Body of pancreas (tissue), 4 donors: ENCODE data around the gene CD44. TPM values are rescaled to one million over a fixed set of nuclear protein-coding genes. Genes with fewer than 3 reads are reported as not detected.

Source experiments
- ATAC-seq: fragments of 150-250 bp; one replicate; pipeline ENCODE4 v1.9.1; 2016
- DNase-seq, 4 donors: peaks; one replicate each; pipeline ENCODE4 v3.0.0-alpha.2; 2019
- H3K27ac ChIP-seq, 4 donors: fragments of 200-600 bp; sonication (generic); 1 replicate in 3 of 4; 2 replicates in 1 of 4; pipeline versions ENCODE4 v1.5.1 to v1.6.1; 2016 to 2019; ENCODE audit warnings: mild to moderate bottlenecking in 1 of 4, mixed read lengths in 1 of 4, moderate library complexity in 1 of 4
- H3K27me3 ChIP-seq, 2 donors: fragments of 200-600 bp; sonication (generic); one replicate each; pipeline ENCODE4 v1.6.0; 2016; ENCODE audit warnings: mild to moderate bottlenecking in 1 of 2
- H3K36me3 ChIP-seq, 2 donors: fragments of 200-600 bp; sonication (generic); replicated peaks in 1 of 2; 2 replicates each; pipeline ENCODE4 v1.5.1; 2016; ENCODE audit warnings: low read depth in 2 of 2; ENCODE audit not compliant: insufficient read depth in 1 of 2
- H3K4me1 ChIP-seq: fragments of 200-600 bp; sonication (generic); one replicate; pipeline ENCODE4 v1.6.0; 2016
- H3K4me3 ChIP-seq, 2 donors: fragments of 200-600 bp; sonication (generic); 1 replicate in 1 of 2; 2 replicates in 1 of 2; pipeline ENCODE4 v1.5.1; 2016 to 2019
- H3K9me3 ChIP-seq, 3 donors: fragments of 200-600 bp; sonication (generic); 1 replicate in 2 of 3; 2 replicates in 1 of 3; pipeline ENCODE4 v1.5.1; 2016
- POLR2A ChIP-seq, 3 donors: fragments of 450-650 bp; IDR thresholded peaks; one replicate each; pipeline ENCODE4 v1.6.1; 2016; ENCODE audit warnings: antibody characterized with exemption in 3 of 3, mild to moderate bottlenecking in 2 of 3
- WGBS, 2 donors: methylation state at CpG; one replicate each; pipeline ENCODE4 v1.1.5; 2017; 5-methylcytosine and 5-hydroxymethylcytosine counted together
- intact Hi-C: fragments of 100-400 bp; cut with DNase I; formaldehyde crosslinking; loops from one replicate; pipeline ENCODE4 v1.15.1; 2023
- total RNA-seq, 2 donors: library from RNA; depleted of rRNA; stranded (reverse); fragments of >200 nt; gene quantifications; one replicate each; pipeline ENCODE4 v1.1.0, GENCODE V29; 2016
- TF ChIP-seq, protein P1 (sequence below), 7 experiments: fragments of 450-650 bp in 4 of 7; fragments of 200-600 bp in 3 of 7; sonication (generic) in 3 of 7; IDR thresholded peaks; one replicate each; pipeline ENCODE4 v1.5.1; 2016 to 2019; ENCODE audit warnings: antibody characterized with exemption in 7 of 7

The CD44 gene
- total RNA-seq, 2 donors from 2014 or later: 266 to 433 TPM

DNA sequence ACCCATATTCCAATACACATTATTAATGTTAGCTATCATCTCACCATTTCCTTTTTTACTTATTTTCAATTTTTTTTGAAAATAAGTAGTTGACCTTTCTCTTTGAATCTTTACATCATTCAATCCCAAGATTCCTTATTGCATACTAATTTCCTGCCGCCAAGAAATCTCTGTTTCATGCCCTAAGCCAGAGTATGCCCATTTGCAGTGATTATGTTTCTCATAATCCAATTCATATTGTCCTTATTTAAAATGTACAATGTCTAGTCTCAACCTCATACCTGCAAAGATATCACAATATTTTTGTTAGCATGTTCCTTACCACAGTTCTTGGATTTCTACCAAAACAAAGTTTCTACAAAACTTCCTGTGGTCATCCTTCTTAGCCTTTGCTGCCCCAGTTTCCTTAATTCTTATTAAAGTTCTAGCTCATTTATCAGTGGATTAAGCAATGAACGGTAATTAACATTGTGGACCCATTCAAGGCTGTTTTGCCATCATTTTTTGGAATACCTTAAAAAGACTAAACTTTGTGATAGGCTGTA, 75.3 kb downstream of the CD44 start:
- no peak for DNase-seq
- Histone ChIP-seq H3K4me1 (peaks cover 22% of the 10 kb centered on the region), H3K9me3 (no peaks in the 10 kb centered on the region), H3K27me3 (no peaks in the 10 kb centered on the region), H3K27ac (no peak overlapping the region), H3K4me3 (no peak overlapping the region), H3K36me3 (peaks cover 0 to 15% of the 10 kb centered on the region in 2 donors)
- TF ChIP-seq, protein P1, sequence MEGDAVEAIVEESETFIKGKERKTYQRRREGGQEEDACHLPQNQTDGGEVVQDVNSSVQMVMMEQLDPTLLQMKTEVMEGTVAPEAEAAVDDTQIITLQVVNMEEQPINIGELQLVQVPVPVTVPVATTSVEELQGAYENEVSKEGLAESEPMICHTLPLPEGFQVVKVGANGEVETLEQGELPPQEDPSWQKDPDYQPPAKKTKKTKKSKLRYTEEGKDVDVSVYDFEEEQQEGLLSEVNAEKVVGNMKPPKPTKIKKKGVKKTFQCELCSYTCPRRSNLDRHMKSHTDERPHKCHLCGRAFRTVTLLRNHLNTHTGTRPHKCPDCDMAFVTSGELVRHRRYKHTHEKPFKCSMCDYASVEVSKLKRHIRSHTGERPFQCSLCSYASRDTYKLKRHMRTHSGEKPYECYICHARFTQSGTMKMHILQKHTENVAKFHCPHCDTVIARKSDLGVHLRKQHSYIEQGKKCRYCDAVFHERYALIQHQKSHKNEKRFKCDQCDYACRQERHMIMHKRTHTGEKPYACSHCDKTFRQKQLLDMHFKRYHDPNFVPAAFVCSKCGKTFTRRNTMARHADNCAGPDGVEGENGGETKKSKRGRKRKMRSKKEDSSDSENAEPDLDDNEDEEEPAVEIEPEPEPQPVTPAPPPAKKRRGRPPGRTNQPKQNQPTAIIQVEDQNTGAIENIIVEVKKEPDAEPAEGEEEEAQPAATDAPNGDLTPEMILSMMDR (IDR thresholded peaks at IDR 0.05): no peak
- no peak for TF ChIP-seq POLR2A (IDR thresholded peaks at IDR 0.05)
- no peak for ATAC-seq
- WGBS, 2 donors: 82 to 91% methylated on average over 2 of the region's 2 CpGs
- intact Hi-C loops: no loop called here

DNA sequence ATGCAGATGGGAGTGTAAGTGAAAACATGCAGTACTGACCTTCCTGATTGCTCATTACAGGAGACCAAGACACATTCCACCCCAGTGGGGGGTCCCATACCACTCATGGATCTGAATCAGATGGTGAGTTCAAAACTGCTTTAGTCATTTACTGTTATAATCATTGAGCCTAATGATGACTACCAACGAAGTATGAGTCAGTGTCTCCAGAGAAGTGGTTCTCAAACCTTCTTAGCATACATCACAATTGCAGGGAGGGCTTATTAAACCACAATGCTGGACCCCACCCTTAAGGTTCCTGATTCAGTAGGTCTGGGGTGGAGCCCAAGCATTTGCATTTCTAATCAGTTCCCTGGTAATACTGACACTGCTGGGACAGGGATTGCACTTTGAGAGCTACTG, 75.8 kb downstream of the CD44 start:
- no peak for ATAC-seq
- no peak for TF ChIP-seq POLR2A (IDR thresholded peaks at IDR 0.05)
- TF ChIP-seq, protein P1 (IDR thresholded peaks at IDR 0.05): no peak
- 62 to 71% methylated on average over 1 of the region's 1 CpG for WGBS, 2 donors

DNA sequence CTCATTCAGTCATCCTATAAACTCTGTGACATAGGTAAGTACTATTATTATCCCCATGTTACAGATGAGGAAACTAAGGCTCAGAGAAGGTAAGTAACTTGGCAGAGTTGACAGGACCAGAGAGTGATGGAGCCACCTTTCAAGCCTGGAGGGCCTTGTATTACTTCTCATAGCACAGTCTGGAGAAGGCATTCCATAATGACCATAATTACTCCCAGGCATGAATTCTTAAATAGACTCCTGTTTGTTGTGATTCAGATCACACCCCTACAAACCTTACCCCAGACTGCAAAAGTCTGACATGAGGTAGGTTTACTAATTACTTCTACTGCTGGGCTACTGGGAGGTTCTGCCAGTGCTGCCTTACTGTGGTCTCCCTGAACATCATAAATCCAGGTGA, 77.0 kb downstream of the CD44 start:
- H3K36me3 ChIP-seq: peaks cover 0 to 17% of the 10 kb centered on the region in 2 donors
- no peak for TF ChIP-seq POLR2A (IDR thresholded peaks at IDR 0.05)
- TF ChIP-seq, protein P1 (IDR thresholded peaks at IDR 0.05): no peak
- no peak for DNase-seq
- H3K4me1 ChIP-seq: peaks cover 19% of the 10 kb centered on the region
- ATAC-seq: no peak
- no peaks in the 10 kb centered on the region for H3K9me3 ChIP-seq
- H3K27ac ChIP-seq: peak overlapping the region in 1 of 4 donors; percentile 6
- H3K4me3 ChIP-seq: no peak overlapping the region
- no peaks in the 10 kb centered on the region for H3K27me3 ChIP-seq
- intact Hi-C loops: no loop called here

More for the DNA sequence above, 75.8 kb downstream of the CD44 start:
- peaks cover 22% of the 10 kb centered on the region for H3K4me1 ChIP-seq
- intact Hi-C loops: no loop called here
- H3K36me3 ChIP-seq: peaks cover 0 to 17% of the 10 kb centered on the region in 2 donors
- H3K4me3 ChIP-seq: no peak overlapping the region
- no peak overlapping the region for H3K27ac ChIP-seq
- no peak for DNase-seq
- H3K27me3 ChIP-seq: no peaks in the 10 kb centered on the region
- H3K9me3 ChIP-seq: no peaks in the 10 kb centered on the region

DNA sequence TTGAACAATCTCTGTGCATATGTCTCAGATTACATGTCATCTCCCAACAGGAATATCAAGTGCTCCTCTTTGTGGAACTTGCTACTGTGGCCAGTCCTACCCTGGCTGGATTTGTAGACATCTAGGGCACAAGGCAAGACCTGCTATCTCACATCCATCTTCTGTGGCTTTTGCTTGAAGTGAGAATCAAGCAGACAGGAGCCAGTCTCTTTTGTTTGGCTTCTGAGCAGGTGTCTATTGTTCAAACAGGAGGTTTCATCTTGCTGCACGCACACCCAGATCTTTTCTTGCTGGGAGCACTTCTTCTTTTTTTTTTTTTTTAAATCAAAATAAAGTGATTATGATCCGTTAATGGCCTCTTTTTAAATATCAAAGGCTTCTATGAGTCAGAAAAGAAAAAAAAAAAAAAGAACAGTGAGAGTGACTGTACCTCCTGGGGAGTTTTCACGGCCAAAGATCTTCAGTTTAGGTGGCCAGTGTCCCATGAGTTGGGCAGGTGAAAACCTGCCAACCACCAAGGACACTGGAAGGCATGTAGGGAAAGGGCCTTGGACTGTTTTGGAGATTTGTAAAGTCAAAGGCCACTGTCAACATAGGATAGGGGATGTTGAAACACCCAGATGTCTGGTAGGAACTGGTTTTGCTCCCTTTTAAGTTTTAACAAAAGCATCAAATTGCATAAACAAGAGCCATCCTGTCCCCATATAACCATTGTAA, 78.1 kb downstream of the CD44 start:
- TF ChIP-seq, protein P1 (IDR thresholded peaks at IDR 0.05): no peak
- TF ChIP-seq POLR2A (IDR thresholded peaks at IDR 0.05): no peak
- intact Hi-C loops: no loop called here
- Histone ChIP-seq H3K27me3 (no peaks in the 10 kb centered on the region), H3K27ac (peak overlapping the region in 2 of 4 donors; percentile 45 to 47), H3K4me3 (no peak overlapping the region), H3K4me1 (peaks cover 15% of the 10 kb centered on the region), H3K9me3 (no peaks in the 10 kb centered on the region), H3K36me3 (peaks cover 0 to 19% of the 10 kb centered on the region in 2 donors)
- peak; percentile 88 for ATAC-seq
- peak; percentile 48 to 72 (median 60) for DNase-seq
- WGBS, 2 donors: 18 to 28% methylated on average over 3 of the region's 3 CpGs
